ENCODE measurements around the gene FCMR.

DNA sequence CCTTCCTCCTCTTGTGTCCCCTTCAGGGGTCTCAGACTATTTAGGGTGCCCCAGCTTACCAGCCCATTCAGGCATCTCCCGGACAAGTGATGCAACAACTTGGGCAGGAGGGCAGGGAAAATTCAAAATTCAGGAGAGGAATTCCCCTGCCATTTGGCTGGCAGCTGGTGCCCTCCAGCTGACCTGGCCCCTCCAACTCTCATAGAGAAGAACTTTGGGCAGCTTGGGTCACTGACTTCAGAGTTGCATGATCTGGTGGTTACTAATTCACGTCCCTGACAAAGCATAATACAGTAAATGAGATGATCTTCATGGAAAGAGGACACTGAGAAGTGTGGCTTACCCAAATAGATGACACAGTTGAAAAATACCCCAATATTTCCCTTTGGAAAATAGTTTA is 48.7 kb upstream of the FCMR start, which contains the start of gene FCAMR:
- TF ChIP-seq, protein P1, sequence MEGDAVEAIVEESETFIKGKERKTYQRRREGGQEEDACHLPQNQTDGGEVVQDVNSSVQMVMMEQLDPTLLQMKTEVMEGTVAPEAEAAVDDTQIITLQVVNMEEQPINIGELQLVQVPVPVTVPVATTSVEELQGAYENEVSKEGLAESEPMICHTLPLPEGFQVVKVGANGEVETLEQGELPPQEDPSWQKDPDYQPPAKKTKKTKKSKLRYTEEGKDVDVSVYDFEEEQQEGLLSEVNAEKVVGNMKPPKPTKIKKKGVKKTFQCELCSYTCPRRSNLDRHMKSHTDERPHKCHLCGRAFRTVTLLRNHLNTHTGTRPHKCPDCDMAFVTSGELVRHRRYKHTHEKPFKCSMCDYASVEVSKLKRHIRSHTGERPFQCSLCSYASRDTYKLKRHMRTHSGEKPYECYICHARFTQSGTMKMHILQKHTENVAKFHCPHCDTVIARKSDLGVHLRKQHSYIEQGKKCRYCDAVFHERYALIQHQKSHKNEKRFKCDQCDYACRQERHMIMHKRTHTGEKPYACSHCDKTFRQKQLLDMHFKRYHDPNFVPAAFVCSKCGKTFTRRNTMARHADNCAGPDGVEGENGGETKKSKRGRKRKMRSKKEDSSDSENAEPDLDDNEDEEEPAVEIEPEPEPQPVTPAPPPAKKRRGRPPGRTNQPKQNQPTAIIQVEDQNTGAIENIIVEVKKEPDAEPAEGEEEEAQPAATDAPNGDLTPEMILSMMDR (conservative IDR thresholded peaks at IDR 0.05; ENCODE audit: low read depth in 2 of 2): no peak
- TF ChIP-seq EZH2phosphoT487 (IDR thresholded peaks at IDR 0.05; ENCODE audit: unreplicated experiment): no peak
- no peak for TF ChIP-seq CREB1 (CRISPR knock-in tag; IDR thresholded peaks at IDR 0.05; ENCODE audit: low read depth)
- no peak for TF ChIP-seq ZNF114 (CRISPR knock-in tag; IDR thresholded peaks at IDR 0.05)
- no peak for TF ChIP-seq POLR2AphosphoS5 (IDR thresholded peaks at IDR 0.05; ENCODE audit: low read depth)
- TF ChIP-seq, protein P2, sequence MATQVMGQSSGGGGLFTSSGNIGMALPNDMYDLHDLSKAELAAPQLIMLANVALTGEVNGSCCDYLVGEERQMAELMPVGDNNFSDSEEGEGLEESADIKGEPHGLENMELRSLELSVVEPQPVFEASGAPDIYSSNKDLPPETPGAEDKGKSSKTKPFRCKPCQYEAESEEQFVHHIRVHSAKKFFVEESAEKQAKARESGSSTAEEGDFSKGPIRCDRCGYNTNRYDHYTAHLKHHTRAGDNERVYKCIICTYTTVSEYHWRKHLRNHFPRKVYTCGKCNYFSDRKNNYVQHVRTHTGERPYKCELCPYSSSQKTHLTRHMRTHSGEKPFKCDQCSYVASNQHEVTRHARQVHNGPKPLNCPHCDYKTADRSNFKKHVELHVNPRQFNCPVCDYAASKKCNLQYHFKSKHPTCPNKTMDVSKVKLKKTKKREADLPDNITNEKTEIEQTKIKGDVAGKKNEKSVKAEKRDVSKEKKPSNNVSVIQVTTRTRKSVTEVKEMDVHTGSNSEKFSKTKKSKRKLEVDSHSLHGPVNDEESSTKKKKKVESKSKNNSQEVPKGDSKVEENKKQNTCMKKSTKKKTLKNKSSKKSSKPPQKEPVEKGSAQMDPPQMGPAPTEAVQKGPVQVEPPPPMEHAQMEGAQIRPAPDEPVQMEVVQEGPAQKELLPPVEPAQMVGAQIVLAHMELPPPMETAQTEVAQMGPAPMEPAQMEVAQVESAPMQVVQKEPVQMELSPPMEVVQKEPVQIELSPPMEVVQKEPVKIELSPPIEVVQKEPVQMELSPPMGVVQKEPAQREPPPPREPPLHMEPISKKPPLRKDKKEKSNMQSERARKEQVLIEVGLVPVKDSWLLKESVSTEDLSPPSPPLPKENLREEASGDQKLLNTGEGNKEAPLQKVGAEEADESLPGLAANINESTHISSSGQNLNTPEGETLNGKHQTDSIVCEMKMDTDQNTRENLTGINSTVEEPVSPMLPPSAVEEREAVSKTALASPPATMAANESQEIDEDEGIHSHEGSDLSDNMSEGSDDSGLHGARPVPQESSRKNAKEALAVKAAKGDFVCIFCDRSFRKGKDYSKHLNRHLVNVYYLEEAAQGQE (IDR thresholded peaks at IDR 0.05; ENCODE audit: unreplicated experiment): no peak
